HuH-7 (cell line): ENCODE results near the gene NKD1.

ENCODE experiments used
- DNase-seq: peaks from one replicate; pipeline ENCODE4 v3.0.0; 2011; ENCODE audit warnings: low spot score

Gene NKD1

DNA sequence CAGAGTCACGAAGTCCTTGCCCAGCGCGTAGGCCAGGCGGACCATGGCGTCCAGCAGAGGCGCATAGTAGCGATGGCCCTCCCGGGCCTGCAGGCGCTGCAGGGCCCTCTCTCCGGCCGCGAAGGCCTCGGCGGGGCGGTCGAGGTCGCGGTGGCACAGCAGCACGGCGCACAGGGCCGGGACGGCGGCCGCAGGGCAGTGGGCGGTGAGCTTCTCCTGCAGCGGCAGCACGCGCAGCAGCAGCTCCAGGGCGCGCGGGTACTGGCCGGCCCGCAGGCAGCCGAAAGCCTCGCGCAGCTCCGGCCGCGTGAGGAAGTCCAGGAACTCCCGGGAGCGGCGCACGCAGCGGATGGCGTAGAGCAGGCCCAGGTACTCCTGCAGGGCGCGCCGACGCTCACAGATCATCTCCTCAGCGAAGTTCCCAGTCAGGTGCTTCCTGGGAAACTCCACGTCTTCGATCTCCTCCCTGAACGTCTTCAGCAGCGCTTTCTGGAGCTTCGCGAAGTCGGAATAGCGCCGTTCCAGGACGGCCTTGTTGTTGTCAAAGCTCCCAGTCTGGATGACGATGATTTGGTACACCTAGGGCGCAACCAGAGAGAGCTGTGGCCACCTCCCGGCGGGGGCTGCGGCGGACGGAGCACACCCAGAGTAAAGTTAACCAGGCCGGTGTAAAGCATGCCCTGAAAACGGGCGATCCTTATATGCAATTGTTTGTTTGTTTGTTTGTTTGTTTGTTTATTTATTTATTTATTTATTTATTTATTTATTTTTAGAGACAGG, 125.5 kb downstream of the NKD1 start:
- DNase-seq = no peak

DNA sequence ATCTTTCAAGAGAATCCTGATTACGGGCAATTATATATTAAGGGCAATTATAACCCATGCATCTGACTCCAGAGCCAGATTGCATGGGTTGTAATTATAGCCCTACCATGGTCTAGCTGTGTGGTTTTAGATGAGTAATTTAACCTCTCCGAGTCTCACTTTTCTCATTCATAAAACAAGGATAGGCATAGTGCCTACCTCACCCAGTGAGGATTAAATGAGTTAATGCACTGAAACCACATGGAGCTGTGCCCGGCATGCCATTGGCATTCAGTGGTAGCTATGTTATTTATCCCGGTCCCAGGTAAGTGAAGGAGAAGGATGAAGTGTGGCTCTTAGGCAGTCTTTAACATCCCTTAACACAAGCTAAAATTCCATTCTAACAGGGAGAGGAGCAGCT, 126.6 kb downstream of the NKD1 start:
- DNase-seq = no peak

DNA sequence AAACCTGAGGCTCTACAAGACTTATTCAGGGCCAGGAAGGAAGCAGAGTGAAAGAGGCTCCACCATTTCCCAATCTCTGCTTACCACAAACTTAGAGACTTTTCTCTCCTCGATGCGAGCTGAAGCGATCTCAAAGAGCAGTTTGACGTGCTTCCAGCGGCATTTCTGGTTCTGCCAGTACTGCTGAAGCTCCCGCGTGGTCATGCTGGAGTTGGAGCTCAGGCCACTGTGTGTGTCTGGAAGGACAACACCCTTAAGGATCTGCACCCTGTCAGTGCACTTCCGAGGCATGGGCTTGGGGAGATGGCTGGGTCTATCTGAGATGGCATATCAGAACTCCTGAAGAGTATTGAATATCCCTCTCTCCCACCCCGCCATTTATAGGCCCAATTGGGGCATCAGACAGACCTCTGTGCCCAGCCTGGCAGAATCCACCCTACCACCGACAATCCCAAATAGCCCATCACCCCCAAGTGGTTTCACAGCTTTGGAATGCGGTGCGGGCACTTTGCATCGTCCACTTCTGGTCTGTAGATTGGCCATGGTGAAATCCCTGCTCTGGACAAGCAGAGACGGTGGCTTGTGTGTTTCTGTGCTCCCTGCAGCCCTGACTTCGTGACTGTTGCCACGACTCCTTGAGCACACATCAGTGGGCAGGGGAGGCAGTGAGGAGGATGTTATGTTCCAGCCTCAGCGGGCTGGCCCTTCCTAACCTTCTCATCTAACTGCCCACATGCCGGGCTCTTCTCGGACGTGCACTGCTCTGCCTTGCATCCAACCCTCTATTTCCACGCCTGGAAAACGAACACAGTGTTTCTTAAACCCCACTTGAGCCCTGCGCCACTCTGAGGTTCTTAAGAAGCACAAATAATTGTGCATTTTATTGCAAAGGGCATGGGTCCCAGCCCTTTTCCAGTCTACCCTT, 127.8 kb downstream of the NKD1 start:
- no peak for DNase-seq

DNA sequence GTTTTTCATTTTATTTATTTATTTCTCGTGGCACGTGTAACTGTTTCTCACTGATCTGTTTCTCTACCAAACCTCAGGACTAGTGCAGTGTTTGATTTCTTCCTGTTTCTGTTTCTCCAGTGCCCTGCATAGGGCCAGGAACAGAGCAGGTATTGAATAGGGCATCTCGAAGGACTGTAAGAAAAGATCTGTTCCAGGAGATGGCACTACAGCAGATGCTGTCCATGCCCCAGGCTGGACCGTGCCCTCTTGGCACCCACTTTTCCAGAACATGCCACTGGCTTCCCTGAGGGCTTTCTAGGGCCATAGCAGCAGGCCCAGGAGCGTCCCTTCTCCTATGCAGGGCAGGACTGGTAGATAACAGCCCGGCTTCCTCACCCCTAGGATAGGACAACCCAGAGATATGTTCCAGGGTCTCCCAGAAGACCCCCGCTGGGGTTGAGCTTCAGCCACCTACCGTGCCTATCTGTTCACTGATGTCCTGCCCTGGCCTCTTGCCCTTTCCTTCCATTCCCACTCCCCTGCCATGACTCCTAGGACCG, 128.6 kb downstream of the NKD1 start:
- DNase-seq = no peak

DNA sequence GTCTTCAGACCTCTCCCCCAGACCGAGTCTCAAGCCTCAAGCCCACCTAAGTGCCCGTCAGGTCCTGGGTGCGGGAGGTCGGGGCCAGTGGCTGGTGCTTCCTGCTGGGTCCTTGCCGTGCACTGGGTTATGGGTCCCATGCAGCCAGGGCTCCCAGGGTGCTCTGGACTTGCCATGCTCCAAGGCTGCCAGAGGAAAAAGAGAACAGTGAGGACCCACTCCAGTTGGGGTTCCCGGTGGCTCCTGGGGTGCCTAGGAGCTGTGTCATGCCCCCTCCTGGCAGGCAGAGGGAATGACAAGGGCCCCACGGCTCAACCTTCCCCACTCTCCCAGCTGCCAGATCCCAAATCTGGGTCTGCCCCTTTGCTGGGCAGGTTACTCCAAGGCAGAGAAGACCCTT, 129.2 kb downstream of the NKD1 start:
- DNase-seq = no peak

DNA sequence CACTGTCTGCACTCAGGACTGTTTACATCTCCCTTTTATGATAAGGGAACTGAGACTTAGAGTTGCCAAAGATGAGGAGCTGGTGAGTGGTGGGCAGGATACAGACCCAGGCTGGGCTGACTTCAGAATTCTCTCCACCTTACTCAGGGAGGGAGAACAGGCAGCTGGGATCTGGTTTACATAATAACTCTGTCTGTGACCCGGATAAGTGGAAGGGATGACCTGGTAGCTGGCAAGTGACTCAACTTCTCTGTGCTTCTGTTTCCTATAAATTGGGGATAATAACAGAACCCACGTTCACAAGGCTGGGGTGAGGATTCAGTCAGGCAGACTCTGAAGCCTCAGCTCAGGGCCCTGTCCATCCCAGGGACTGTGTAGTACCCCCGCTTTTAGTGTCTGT, 130.3 kb downstream of the NKD1 start:
- no peak for DNase-seq

DNA sequence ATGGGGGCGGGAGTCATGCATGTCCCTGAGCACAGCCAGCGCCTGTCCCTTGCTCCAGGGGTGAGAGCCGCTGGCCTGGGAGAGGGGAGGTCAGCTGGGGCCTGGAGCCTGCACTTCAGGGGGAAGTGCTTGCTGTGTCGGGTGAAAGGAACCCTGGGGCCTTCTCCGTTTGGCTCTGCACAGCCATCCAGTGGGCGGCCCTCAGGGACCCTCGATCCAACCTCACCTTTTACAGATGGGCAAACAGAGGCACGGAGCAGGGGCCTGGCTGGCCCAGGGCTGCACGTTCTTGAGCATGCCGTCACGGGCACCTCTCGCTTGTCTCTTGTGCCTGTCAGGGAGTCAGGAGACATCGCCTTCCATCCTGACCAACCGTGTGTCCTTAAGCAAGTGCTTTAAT, 131.1 kb downstream of the NKD1 start:
- DNase-seq = no peak

DNA sequence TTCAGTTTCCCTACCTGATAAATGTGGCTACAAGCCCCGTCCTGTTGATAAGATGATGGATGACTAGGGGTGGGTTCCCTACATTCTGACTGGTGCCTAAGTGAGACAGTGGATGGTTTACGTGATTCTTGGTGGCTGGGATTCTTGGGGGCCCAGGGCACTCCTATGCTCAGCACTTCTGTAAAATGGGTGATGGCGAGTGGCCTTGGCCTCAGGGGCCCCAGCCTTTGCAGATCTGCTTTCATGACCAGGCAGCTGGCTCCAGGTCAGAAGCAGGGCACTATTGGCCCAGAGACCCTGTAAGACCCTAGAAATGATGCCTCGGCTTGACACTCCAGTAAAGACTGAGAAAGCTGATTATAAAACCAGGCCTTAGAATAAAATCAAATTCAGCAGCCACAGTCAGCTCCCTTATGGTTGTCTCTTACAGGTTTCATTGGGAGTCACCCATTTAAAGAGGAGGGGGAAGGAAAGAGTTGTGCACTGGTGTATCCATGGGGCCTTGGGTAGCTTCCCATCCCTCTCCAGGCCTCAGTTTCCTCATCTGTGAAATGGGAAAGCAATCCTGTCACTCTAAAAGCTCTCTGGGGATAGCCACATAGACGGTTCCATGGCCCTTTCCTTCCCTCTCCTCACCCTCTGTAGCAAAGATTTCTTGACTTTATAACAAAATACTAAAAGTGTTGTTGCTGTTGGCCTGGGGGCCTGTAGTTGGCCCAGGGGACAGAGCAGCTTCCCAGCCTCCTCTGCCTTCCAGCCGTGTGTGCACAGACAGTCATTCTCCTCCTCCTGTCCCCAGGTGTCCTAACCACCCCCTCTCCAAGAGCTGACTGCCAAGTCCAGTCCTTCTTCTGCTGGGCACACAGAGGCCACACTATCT, 131.7 kb downstream of the NKD1 start:
- no peak for DNase-seq

DNA sequence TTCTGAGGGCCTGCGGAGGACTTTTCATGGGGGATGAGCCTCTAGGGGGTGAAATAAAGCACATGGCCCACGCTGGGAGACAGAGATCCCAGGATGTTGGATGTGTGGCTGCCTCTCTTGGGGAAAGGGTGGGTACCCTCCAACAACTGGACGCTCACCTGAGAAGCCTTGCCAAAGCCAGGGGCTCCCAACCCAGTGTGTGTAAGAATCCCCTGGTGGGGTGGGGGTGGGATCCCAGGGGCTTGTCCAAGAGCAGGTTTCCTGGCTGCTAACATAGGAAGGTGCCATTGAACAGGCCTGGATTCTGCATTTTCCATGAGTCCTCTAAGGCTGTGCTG, 132.3 kb downstream of the NKD1 start:
- no peak for DNase-seq

DNA sequence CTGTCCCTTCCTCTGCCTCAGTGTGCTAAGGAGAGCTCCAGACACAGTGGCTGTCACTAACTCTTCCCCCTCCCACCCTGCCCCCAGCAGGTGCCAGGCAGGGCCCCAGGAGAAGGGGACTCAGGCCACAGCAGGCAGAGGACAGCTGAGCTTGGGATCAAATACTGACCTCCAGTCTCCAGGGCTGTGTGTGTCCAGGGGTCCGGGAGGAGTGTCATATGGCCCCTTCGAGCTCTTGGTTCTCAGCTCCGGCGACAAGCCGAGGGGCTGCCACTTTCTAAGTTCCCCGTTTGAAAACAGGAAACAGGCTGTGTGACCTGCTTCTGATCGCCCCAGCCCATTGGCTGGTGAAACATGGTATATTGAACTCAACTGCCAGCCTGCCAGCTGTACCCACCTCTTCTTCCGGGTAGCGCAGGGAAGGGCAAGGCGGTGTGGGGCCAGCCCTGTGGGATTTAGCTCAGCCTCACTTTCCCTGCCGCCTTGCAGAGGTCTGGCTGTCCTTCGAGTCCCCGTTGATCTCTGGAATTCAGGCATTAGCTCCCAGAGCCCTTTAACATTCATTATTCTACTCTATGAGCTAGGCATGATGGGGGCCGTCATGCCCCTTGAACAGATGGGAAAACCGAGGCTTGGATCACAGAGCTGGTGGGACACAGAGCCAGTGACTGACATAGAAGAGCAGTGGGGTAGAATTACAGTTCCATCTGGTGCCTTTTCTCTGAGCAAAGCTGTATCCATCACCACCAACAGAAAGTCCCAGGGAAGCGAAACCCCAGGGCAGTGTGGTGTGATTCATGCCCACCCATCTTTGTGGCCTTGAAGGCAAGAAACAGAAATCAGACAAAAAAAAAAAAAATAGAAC, 133.1 kb downstream of the NKD1 start, which contains the start of gene SNX20:
Gene SNX20, minus strand, starts transcription at position 292 of the 865 bp plus-strand sequence. CDS start 3,786 bp downstream, outside the sequence.
- no peak for DNase-seq

DNA sequence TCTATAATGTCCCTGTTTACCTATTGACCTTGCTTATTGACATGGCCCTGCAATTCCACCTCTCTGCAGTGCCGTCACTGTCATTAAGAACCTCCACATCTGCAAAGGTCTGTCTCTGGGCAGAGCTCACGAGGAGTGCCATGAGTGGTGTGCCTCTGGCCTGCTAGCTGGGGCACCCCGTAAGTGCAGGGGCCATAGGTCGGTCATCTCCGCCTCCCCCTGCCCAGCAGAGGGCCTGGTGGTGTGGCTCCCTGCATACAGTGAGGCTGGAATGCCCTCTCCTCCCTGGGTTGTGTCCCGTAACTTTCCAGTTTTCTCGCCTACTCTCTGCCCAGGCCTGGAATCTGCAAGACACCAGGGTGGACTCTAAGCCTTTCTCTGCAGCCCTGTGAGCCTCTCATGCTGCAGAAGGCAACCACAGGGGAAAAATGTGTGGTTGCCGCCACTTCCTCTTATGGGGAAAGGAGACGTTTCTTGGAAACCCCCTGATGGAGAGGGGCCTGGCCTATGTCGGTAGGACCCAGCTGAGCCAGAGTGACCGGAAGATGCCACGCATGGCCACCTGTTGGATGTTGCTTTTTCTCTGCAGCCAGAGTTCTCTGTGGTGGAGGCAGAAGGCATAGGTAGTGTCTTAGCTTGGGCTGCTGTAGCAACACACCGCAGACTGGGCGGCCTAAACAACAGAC, 135.6 kb downstream of the NKD1 start:
- no peak for DNase-seq

DNA sequence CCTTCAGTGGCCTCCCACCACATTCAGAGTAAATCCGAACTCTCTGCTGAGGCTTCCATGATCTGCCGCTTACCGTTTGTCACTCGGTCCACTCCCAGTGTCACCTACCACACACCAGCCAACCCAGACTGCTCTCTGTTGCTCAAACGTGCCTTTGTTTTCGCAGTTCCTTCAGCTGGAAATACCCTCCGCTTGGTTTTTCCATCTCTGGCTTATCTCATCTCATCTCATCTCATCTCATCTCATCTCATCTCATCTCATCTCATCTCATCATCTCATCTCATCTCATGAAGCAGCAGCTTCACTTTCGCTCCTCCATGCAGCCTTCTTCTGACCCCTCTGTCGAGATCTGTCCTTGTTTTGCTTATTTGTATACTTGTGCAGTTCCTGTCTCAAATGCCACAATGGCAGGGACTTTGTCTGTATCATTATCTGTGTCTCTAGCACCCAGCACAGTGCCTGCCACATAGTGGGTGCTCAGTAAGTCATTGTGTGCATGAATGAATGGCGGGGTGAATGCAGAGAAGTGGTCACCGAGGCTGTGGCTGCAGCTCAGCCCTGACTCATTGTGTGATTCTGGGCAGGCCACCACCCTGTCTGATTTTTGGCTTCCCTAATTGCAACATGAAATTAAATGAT, 136.7 kb downstream of the NKD1 start:
- DNase-seq = no peak

DNA sequence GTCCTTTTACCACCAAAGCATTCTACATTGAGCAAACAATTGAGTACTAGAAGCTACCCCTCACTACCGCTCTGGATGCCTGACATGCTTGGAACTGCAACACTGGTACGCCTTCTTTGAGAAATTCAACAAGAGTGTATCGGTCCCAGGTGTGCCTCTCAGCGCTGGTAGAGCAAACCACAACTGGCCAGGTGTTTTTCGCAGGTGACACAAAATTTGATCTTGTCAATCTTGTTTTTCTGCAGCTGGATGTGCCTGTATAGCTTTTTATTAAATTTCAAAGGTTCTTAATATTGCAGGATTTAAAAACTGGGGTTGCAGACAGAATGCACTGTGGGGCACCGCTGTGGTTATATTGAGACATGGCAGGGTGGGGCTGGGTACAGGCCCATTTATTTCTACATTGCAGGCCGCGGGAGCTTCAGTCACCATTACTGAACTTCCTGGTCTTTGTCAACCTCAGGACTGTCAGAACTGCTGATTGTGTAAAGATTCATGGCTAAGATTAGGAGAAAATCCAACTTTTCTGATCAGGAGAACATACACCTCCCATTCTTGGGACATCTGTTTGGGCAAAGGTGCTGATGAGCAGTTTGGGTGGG, 137.4 kb downstream of the NKD1 start:
- no peak for DNase-seq

DNA sequence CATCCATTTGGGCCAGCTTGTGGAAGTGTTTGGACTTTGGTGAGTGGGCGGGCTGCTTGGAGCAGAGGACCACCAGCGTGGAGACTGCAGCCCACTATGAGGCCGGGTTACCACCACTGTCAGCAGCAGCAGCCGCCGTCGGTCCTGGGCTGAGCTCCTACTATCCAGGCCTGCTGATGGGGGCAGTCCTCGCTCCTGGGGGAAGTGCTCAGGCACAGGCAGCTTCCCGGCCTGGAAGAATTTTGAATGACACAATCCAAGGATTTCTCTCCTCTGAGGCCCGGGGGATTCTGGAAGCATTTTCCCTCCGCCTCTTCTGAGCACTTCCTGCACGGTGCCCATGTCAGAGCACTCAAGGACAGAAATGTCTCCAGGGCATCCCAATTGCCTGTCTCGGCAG, 139.9 kb downstream of the NKD1 start:
- no peak for DNase-seq

DNA sequence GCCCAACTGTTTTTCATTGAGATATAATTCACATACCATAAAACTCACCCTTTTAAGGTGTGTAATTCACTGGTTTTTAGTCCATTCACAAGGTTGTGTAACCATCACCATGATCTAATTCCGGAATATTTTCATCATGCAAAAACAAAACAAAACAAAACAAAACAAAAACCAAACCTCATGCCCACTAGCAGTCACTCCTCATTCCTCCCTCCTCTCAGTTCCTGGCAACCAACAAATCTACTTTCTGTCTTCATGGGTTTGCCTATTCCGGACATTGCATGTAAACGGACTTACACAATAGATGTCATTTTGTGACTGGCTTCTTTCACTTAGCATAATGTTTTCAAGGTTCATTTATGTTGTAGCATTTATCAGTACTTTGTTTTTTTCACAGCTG, 140.7 kb downstream of the NKD1 start:
- DNase-seq = no peak

DNA sequence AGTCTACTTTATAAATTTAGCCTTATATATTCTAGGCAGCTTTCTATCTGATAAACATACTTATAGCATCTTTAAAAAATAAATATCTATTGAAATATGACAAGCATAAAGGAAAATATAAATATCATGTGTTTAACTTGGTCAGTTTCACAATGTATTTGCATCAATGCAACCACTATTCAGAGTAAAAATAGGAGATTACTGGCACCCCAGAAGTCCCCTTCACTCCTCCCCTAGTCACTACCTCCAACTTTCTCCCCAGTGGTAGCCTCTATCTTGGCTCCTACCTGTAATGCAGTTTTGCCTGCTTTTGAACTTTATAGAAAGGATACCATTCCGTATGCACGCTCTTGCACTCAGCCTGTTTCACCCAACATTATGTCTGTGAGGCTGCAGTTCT, 142.0 kb downstream of the NKD1 start:
- DNase-seq = no peak

DNA sequence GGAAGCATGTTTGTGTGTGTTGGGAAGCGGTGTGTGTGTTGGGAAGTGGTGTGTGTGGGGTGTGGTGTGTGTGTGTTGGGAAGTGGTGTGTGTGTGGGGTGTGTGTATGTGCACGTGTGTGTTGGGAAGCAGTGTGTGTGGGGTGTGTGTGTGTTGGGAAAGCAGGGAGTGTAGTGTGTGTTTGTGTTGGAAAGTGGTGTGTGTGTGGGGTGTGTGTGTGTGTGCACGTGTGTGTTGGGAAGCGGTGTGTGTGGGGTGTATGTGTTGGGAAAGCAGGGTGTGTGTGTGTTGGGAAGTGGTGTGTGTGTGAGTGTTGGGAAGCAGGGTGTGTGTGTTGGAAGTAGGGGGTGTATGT, 144.4 kb downstream of the NKD1 start:
- no peak for DNase-seq

DNA sequence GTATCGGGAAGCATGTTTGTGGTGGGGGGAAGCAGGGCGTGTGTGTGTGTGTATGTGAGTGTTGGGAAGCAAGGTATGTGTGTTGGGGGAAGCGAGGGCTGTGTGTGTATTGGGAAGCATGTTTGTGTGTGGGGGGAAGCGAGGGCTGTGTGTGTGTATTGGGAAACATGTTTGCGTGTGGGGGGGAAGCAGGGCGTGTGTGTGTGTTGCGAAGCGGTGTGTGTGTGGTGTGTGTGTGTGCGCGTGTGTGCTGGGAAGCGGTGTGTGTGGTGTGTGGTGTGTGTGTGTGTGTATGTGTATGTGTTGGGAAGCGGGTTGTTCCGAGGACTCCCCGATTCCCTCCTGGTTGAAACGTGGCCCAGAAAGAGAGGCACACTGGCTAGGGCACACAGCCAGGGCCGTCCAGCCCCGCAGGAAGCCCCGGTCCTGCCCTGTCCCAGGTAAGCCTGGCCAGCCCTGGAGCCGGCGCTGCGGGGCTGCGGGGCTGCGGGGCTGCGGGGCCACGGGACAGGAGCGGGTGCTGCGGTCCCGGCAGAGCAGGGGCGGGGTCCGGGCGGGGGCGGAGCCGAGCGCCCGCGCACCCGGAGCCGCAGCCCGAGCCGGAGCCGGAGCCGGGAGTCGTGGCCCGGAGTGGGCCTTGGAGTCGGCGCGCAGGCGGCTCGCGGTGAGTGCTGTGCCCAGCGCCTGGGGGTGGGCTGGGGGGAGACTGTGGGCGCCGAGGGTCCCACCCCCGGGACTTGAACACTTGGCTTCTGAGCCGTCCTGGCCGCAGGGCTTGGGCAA, 145.0 kb downstream of the NKD1 start, which contains the start of gene NOD2:
Gene NOD2, plus strand, starts transcription at position 608 of the 783 bp plus-strand sequence. CDS start 5,890 bp downstream, outside the sequence.
- peak; percentile 30 for DNase-seq

DNA sequence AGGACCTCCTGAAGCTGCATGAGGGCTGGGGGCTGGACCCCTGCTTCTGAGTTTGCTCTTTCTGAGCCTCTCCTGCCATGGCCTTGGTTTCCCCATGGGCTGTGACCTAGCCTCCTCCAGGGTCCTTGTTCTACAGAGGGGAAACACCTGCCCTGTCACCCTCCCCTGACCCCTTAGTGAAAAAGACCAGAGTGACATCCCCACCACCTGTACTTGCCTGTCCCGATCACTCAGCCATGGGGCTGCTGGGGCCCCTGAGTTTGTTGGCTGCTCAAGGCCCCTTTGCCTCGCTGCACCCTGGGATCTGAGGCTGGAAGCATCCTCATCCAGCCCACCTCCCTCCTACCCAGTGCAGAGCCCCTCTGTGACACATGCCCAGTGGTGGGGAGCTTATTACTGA, 146.0 kb downstream of the NKD1 start:
- no peak for DNase-seq
